Hepatic stellate cell (primary cell): Measurements from ENCODE around the gene CERKL.

ENCODE experiments used
- DNase-seq: peaks from one replicate; pipeline ENCODE4 v3.0.0; 2011; ENCODE audit warnings: low spot score

CERKL gene

GRCh38 chr2:181626671-181627070 is 30.2 kb downstream of the CERKL start:
- DNase-seq = no peak

- DNase-seq = no peak
Measured at GRCh38 chr2:181623159-181623558, 33.7 kb downstream of the CERKL start.

DNA sequence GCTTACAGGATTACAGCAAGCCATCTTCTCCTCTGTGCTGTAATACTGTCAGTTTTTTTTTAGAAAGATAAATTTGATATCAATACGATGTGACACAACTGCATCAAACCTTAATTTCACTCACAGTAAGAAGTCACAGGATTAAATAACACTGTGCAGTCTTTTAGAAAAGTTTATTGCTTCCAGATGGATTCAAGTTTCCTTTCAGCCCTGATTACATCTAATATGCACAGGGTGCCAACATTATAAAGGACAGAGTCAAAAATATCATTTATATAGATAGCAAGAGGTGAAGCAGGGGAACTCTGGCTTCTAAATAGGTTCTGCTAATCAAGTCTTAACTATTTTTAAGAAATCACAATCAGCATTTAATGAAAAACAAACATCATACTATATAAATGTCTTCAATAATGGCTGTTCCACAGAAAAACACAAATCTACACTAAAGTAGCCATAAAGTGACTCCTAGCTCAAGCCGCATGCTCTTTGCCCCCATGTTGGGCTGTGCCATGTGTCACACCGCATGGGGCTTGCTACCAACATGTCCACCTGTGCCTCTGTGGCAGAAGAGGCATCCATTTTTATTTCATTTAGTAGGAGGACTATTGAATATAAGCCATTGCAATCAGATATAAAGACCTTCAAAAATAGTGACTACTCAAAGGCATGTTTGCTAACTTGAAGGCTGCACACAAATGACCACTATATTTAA is 35.0 kb downstream of the CERKL start:
- no peak for DNase-seq

DNA sequence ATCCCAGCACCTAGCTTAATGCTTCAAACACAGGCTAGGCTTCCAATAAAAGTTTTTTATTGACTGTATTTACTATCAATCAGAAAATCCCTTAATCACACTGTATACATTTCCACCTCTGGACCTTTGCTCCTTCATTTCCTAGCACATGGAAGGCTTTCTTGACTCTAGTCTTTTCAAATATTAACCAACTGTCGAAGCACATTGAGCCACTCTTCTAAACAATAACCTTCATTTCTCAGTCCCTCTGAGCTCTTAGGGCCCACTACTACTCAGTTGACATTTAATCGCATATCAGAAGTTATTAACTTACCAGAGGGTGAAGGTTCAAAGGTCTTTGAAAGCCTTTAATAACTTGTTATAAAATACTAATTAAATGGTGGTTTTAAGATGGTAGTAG is 37.4 kb downstream of the CERKL start:
- DNase-seq = no peak

- DNase-seq = no peak
Measured at GRCh38 chr2:181616715-181617114, 40.2 kb downstream of the CERKL start.

DNA sequence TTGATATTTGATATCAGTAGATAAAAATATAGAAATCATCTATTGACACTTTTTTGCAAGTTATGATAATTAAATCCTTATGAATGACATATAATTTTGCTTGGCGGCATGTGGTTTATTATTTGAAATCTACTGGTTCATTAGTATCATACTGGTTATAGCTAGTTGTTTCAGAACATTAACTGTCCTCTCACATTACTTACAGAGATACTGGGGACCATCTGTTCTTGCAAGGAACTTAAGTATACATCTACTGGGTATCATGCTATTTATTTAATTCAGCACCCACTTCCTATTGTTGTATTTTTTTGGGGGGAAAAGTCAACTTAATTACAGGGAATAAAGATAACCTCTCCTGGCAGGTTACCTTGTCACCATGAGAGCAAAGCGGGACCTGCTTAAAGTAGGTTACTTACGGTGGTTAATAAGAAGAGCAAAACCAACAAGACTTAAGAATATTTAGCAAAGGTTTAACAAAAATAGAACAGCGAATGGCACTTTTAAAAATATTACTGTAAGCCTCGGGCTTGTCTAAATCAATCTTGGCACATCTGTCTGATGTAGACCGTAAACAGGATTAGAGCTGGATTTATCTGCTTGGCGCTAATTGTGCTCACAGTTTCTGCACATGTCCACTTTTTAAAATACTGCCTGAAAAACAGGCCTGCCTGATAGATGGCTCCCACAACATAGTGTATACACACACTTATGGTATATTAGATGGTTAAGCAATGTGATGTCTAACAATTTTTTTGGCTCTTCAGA is 41.8 kb downstream of the CERKL start:
- DNase-seq = no peak

DNA sequence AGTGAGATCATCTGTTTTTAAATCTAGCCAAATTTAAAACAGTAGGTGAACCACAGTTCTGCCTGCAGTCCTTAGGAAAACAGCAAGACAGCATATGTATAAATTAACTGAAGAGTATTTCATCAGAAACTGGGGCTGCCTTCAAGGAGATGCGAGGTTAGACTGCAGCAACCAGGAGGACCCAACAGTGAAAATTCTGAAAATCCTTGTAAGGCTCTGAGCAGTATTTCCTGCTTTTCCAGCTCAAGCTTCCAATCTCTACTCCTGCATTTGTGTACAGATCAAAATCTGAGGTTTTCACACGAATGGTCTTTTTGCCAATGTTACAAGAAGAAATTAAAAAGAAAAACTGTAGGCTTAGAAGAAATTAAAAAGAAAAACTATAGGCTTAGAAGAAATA is 43.7 kb downstream of the CERKL start:
- no peak for DNase-seq

- DNase-seq = no peak
Measured at GRCh38 chr2:181607629-181608590, 49.0 kb downstream of the CERKL start.

DNA sequence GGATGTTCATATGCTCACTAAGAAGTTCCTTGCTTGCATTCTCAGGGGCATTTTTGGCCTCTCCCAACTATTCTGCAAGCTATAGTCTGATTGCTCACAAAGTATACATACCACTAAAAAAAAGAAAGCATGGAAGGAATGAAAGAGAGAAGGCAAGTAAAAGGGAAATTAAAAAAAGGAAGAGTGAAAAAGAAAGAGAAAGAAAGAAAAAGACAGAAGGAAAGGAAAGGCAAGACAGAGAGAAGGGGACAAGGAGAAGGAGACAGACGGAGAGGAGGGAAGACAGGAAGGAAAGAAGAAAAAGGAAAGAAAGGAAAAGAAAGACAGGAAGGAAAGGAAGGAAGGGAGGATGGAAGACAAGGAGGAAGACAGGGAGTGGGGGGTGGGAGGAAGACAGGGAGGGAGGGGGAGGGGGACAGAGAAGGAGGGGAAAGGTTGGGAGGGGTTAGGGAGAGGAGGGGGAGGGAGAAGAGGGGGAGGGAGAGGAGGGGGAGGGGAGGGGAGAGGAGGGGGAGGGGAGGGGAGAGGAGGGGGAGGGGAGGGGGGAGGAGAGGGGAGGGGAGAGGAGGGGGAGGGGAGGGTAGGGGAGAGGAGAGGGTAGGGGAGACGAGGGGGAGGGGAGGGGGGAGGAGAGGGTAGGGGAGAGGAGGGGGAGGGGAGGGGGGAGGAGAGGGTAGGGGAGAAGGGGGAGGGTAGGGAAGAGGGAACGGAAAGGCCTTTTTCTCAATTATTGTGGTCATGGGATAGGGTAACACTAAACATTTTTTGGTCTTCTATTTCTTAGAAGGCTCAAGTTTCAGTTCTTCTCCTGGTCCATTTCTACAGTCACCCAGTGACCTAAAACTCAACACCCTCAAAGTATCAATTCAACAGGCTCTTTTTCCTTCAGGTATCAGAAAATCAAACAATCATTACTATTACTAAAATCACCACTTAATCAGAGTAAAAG is 50.7 kb downstream of the CERKL start:
- no peak for DNase-seq

DNA sequence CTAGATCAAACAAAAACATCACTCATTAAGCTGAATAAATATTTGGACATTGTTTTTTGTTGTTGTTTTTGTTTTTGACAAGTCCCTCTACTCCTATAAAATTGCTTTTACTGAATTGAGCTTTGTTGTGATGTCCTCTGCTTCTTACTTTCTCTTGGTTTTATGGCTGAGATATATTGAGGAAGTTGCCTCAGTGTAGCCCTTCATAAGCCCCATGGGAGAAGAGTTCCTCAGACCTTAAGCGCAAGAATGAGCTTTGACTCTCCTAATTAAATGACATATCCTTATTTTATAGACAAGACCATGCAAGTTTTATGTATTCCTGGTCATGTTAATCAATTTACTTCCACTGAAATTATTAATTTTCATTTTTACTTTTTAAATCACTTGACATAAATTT is 54.9 kb downstream of the CERKL start:
- DNase-seq = no peak

- DNase-seq = no peak
Measured at GRCh38 chr2:181596556-181596955, 60.3 kb downstream of the CERKL start.

DNA sequence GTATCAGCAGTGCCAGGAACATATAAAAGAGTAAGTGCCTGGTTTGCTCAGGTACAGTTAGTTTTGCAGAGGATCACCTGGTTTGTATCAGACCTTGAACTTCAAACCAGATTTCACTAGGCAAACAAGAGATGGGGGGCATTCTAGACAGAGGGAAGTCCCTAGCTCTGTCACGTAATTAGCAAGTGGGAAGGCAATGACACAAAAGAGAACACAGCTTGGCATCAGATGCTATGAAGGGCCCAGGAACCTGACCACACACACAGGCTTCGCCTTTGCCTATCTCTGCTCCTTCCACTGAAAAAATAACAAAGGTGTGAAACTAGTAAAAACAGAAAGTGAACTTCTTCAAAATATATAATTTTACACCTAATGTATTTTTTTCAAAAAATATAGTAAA is 62.6 kb downstream of the CERKL start:
- DNase-seq = no peak

DNA sequence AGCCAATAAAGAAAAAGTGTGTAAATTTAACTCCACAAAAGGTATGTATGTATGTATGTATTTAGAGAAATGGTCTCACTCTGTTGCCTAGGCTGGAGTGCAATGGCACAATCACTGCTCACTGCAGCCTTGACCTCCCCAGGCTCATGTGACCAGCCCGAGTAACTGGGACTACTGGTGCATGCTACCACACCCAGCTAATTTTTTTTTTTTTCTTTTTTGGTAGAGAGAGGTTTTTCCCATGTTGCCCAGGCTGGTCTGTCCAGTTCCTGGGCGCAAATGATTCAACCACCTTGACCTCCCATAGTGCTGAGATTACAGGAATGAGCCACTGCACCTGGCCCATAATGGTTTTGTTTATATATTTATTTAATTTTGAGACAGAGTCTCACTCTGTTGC is 67.1 kb downstream of the CERKL start:
- DNase-seq = no peak

DNA sequence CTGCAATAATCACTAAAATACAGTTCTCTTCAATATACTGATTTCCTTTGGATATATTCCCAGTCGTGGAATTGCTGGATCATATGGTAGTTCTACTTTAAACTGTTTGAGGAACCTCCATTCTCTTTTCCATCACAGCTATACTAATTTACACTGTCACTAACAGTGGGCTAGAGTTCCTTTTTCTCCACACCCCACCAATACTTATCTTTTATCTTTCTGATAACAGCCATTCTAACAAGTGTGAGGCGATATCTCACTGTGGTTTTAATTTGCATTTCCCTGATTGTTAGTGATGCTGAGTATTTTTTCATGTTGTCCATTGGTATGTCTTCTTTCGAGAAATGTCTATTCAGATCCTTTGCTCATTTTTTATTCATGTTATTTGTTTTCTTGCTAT is 68.4 kb downstream of the CERKL start:
- DNase-seq = no peak

GRCh38 chr2:181586569-181587081 is 70.3 kb downstream of the CERKL start:
- DNase-seq = no peak

GRCh38 chr2:181585732-181586131 is 71.2 kb downstream of the CERKL start:
- DNase-seq = no peak

GRCh38 chr2:181581534-181581933 is 75.4 kb downstream of the CERKL start:
- DNase-seq = no peak

DNA sequence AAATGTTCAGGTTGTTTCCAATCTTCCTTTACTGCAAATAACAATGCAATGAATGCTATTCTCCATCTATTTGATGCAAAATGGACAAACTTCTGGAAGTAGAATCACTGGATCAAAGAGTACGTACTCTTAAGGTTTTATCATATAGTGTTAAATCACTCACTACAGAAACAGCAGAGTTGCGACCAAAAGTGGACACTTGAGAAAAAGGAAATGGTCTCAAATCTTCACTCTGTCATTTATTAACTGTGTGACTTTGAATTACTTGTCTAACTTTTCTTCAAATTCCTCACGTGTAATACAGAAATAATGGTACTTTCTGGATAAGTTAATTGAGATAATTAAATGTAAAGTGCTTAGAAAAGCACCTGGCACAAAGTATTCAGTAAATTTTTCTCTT is 78.1 kb downstream of the CERKL start:
- no peak for DNase-seq

GRCh38 chr2:181576431-181576830 is 80.5 kb downstream of the CERKL start:
- DNase-seq = no peak

DNA sequence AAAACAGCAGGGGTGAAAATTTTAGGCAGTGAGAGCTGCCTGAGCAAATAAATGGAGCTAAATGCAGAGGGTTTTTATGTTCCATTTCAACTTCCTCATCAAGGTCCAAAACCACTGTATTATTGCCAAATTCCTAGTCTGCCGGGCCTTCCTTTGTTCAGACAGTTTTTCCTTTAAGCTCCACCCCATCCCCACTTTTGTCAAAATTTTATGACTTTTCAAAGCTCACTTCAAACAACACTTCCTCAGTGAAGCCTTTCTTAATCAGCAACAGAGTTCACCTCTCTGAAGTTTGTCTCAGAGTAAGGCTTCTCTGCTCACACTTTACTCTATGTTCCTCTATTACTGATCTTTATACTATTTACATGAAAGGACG is 81.3 kb downstream of the CERKL start:
- DNase-seq = no peak

DNA sequence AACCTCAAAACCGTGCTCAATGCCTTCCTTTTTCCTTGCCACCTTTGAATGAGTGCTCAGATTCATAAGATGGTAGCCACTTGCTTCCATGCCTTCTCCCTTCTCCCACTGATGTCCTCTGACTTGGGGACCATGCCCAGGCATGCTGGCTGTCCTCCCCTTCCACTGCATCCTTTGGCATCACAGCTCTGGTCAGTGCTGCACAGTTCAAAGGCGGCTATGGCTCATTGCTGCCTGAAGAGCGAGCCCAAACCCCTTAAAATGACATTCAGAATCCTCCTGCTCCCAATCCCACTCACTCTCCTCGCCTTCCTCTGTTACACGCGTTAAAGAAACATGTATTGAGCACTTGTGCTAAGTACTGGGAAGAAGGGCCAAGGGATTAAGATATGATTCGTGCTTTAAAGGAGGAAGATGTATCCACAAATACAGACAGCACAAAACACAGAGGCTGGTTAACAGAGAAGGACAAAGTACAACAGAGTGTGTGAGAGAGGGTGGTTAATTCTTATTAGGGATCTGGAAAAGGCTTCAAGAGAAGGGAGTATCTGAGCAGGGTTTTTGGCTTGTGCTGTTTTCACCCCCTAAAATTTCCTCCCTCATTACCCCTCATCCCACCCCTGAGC is 81.8 kb downstream of the CERKL start:
- DNase-seq = no peak
